HEK293T (cell line): ENCODE results near the gene SLC37A1.

Experiments
- CTCF ChIA-PET: fragments of 350-600 bp; formaldehyde crosslinking; extraction: SDS; loops from one replicate; lab custom pipeline; 2021; ENCODE audit warnings: antibody characterized with exemption, inconsistent platforms; lab: Yijun Ruan, JAX
- POLR2A ChIA-PET: fragments of 350-600 bp; formaldehyde crosslinking; extraction: SDS; loops from one replicate; lab custom pipeline; 2020; ENCODE audit warnings: antibody characterized with exemption, inconsistent platforms; lab: Yijun Ruan, JAX
- DNase-seq: peaks from one replicate; pipeline ENCODE4 v3.0.0; 2012; ENCODE audit warnings: mixed read lengths; ENCODE audit errors: extremely low spot score
- ARNT ChIP-seq: fragments of 450-650 bp; IDR thresholded peaks from 2 replicates; pipeline ENCODE4 v1.6.1; 2017; ENCODE audit warnings: mild to moderate bottlenecking
- BHLHE40 ChIP-seq: fragments of 450-650 bp; IDR thresholded peaks from 2 replicates; pipeline ENCODE4 v1.6.1; 2016; ENCODE audit warnings: mild to moderate bottlenecking, moderate library complexity, borderline replicate concordance
- CTBP1 ChIP-seq: fragments of 450-650 bp; IDR thresholded peaks from 2 replicates; pipeline ENCODE4 v1.6.1; 2016; ENCODE audit warnings: borderline replicate concordance
- ELF4 ChIP-seq: fragments of 450-650 bp; IDR thresholded peaks from 2 replicates; pipeline ENCODE4 v1.6.1; 2017; ENCODE audit warnings: antibody characterized with exemption
- FOXA1 ChIP-seq: fragments of 450-650 bp; IDR thresholded peaks from 2 replicates; pipeline ENCODE4 v1.6.1; 2016; ENCODE audit warnings: mild to moderate bottlenecking
- FOXK2 ChIP-seq: fragments of 450-650 bp; IDR thresholded peaks from 2 replicates; pipeline ENCODE4 v1.6.1; 2016; ENCODE audit warnings: mild to moderate bottlenecking
- FOXM1 ChIP-seq: fragments of 450-650 bp; IDR thresholded peaks from 2 replicates; pipeline ENCODE4 v1.6.1; 2017; ENCODE audit warnings: mild to moderate bottlenecking, borderline replicate concordance
- HDGF ChIP-seq: fragments of 450-650 bp; IDR thresholded peaks from 2 replicates; pipeline ENCODE4 v1.6.1; 2017; ENCODE audit warnings: antibody characterized with exemption, borderline replicate concordance
- L3MBTL2 ChIP-seq: fragments of 450-650 bp; conservative IDR thresholded peaks from 2 replicates; pipeline ENCODE4 v1.6.1; 2016; ENCODE audit warnings: mild to moderate bottlenecking
- LEF1 ChIP-seq: fragments of 450-650 bp; IDR thresholded peaks from 2 replicates; pipeline ENCODE4 v1.6.1; 2017; ENCODE audit warnings: mild to moderate bottlenecking, borderline replicate concordance
- NFRKB ChIP-seq: fragments of 450-650 bp; IDR thresholded peaks from 2 replicates; pipeline ENCODE4 v1.6.1; 2016; ENCODE audit warnings: mild to moderate bottlenecking, moderate library complexity
- SP1 ChIP-seq: fragments of 450-650 bp; IDR thresholded peaks from 2 replicates; pipeline ENCODE4 v1.6.1; 2017
- SUZ12 ChIP-seq: fragments of 450-650 bp; IDR thresholded peaks from 2 replicates; pipeline ENCODE4 v1.6.1; 2016; ENCODE audit warnings: mild to moderate bottlenecking
- TARDBP ChIP-seq: fragments of 450-650 bp; IDR thresholded peaks from 2 replicates; pipeline ENCODE4 v1.6.1; 2016
- ZNF384 ChIP-seq: fragments of 450-650 bp; IDR thresholded peaks from 2 replicates; pipeline ENCODE4 v1.6.1; 2016
- TF ChIP-seq, protein P1 (sequence below): fragments of 450-650 bp; IDR thresholded peaks from 2 replicates; pipeline ENCODE4 v1.6.1; 2016

The SLC37A1 gene

DNA sequence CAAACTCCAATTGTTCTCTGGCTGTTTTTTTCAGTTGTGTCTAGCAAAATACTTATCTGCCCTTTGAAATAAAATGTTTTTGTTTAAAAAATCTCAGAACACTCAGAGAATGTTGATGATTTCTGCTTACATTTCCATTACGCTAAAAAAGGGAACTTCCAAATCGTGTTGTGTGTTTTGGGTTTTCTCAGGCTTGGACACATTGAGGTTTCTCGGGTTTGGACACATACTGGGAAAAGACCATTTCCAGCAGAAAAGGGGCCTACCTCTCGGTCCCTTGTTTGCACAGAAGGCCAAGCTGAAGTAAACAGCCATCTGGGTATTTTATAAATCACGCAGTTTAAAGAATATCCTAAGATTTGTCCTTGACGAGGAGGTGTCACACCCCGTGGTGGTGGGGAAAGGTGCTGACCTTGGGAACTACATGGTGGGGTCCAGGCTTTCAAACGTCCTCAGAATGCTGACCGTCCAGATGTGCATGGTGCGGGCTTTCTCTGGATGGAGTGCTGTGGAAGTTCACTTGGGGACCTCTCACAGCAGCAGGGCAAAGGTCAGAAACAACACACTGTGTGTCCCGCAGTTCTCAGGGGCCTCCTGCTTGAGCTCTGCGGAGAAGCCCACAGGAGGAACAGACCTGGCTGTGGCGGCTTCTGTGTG lies 67.8 kb downstream of the SLC37A1 start:
- ChIA-PET POLR2A (no interaction called here), CTCF (no interaction called here)
- no peak for TF ChIP-seq CTBP1
- no peak for DNase-seq

GRCh38 chr21:42581993-42582786 lies 68.5 kb downstream of the SLC37A1 start:
- ChIA-PET CTCF (interaction anchor here (1.0 to 1.2 kb wide), 2 partner anchors 11 to 114 kb away, joined by 3 to 4 read pairs; no protein-coding TSS in a partner anchor), POLR2A (no interaction called here)
- DNase-seq, result no peak
- TF ChIP-seq FOXK2 (no peak), CTBP1 (no peak), ELF4 (no peak), FOXM1 (no peak), L3MBTL2 (no peak), HDGF (no peak), TARDBP (no peak), NFRKB (no peak), ZNF384 (no peak)

- CTCF ChIA-PET, result interaction anchor here (1.0 to 1.2 kb wide), 2 partner anchors 10 to 115 kb away, joined by 3 to 4 read pairs; no protein-coding TSS in a partner anchor
- TF ChIP-seq BHLHE40 (no peak), LEF1 (no peak), ARNT (no peak), NFRKB (no peak), FOXA1 (no peak), SP1 (no peak), ELF4 (no peak), CTBP1 (no peak), TARDBP (no peak), L3MBTL2 (no peak), ZNF384 (no peak), SUZ12 (no peak), FOXK2 (no peak)
- TF ChIP-seq, protein P1, sequence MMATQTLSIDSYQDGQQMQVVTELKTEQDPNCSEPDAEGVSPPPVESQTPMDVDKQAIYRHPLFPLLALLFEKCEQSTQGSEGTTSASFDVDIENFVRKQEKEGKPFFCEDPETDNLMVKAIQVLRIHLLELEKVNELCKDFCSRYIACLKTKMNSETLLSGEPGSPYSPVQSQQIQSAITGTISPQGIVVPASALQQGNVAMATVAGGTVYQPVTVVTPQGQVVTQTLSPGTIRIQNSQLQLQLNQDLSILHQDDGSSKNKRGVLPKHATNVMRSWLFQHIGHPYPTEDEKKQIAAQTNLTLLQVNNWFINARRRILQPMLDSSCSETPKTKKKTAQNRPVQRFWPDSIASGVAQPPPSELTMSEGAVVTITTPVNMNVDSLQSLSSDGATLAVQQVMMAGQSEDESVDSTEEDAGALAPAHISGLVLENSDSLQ, result no peak
- no peak for DNase-seq
- POLR2A ChIA-PET, result no interaction called here
Measured at GRCh38 chr21:42582787-42583476, 69.3 kb downstream of the SLC37A1 start.

DNA sequence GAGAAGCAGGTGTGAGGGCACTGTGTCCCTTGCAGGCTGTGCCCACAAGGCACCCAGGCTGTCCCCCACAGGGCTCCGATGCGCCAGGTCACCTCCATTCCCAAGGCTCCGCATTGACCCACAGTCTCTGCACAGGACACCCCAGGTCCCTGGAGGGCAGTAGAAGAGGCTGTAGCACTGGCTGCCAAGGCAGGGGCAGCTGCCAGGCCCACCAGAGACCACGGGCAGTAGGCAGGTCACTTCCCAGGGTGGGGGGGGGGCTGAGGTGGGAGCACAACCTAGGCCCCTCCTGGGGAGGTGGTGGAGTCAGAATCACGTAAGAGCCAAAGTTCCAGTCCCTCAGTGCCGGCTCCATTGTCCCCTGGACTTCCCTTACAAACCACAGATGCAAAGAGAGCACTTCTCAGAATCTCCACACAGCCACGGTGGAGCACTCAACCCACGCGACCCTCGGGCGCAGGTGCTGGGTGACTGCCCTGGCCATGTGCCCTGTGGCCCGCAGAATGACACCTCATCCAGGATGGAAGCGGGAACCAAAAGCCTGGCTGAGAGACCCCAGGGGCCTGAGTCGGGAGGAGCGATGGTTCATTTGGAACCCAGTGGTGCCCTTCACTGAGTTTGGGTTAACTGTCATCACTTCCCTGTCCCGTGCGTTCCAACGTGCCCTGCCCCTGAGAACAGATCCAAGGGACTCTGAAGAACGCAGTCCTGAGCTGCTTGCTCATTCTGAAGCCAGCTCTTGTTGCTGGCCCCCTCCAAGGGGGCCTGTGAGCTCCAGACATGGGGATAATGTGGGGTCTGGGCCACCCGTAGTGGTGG lies 70.0 kb downstream of the SLC37A1 start:
- DNase-seq, result no peak
- POLR2A ChIA-PET, result no interaction called here
- TF ChIP-seq FOXK2 (no peak), SP1 (no peak), HDGF (no peak), SUZ12 (no peak), ARNT (no peak), LEF1 (no peak), FOXM1 (no peak), CTBP1 (no peak), TARDBP (no peak), NFRKB (no peak)
- TF ChIP-seq, protein P1, result no peak
- CTCF ChIA-PET, result interaction anchor here (1.2 kb wide), 1 partner anchor 116 kb away, joined by 4 read pairs; no protein-coding TSS in a partner anchor

DNA sequence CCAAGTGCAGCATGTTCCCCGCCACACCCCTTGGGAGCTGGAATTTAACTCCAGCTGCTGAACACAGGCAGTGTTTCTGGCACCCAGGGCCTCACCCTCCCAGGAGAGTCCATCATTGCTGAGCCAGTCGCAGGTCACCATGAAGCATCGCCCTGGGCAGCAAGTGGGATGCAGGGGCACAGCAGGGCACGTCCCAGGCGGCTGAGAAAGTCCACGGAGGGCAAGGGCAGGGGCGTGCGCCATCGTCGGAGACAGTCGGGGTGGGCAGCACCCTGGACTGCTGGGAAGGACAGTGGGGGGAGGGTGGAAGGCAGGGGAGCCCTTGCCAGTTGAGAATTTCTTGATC lies 70.6 kb downstream of the SLC37A1 start:
- DNase-seq, result no peak
- TF ChIP-seq TARDBP (no peak), ELF4 (no peak), SP1 (no peak), FOXA1 (no peak), CTBP1 (no peak), ARNT (no peak), FOXK2 (no peak), ZNF384 (no peak)
- CTCF ChIA-PET, result no interaction called here
- POLR2A ChIA-PET, result no interaction called here

- CTCF ChIA-PET, result interaction anchor here (0.6 kb wide), 1 partner anchor 265 kb away, joined by 3 read pairs; no protein-coding TSS in a partner anchor
- no peak for DNase-seq
- POLR2A ChIA-PET, result no interaction called here
- TF ChIP-seq L3MBTL2, result no peak
- no peak for TF ChIP-seq SUZ12
- TF ChIP-seq FOXK2, result no peak
- TF ChIP-seq BHLHE40, result no peak
- no peak for TF ChIP-seq LEF1
- no peak for TF ChIP-seq ELF4
- TF ChIP-seq ARNT, result no peak
- TF ChIP-seq FOXM1, result no peak
- no peak for TF ChIP-seq ZNF384
- TF ChIP-seq, protein P1, result no peak
- no peak for TF ChIP-seq HDGF
- TF ChIP-seq NFRKB, result no peak
- no peak for TF ChIP-seq CTBP1
- TF ChIP-seq FOXA1, result no peak
- no peak for TF ChIP-seq SP1
- TF ChIP-seq TARDBP, result no peak
Measured at GRCh38 chr21:42585881-42586280, 72.2 kb downstream of the SLC37A1 start.
